ENCODE results near the gene RAB8A. TPM values are rescaled to one million over a fixed set of nuclear protein-coding genes. Genes with fewer than 3 reads are reported as not detected.
A peak's percentile ranks its signal among the peaks of the same experiment; 100 is the strongest.

The RAB8A gene
- total and polyA plus RNA-seq, 2 of the 8 experiments (the other 6 are each of a cell fraction or from before 2014, with no cell fraction given) = 65.8 to 97.0 TPM

DNA sequence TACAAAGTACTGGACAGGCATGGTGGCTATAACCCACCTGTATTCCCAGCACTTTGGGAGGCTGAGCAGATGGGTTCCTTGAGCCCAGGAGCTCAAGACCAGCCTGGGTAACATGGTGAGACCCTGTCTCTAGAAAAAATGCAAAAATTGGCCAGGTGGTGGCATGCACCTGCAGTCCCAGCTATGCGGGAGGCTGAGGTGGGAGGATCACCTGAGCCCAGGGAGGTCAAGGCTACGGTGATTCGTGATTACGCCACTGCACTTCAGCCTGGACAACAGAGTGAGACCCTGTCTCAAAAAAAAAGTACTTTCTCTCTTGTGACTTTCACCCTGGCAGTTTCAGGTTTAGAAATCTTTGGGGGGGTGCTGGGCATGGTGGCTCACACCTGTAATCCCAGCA is 11.2 kb upstream of the RAB8A start:
- no peak overlapping the region for H2BK20ac ChIP-seq (ENCODE audit: low read length)
- no peak overlapping the region for H3K18ac ChIP-seq (ENCODE audit: extremely low read depth, low read length)
- no peaks in the 10 kb centered on the region; the same call in 1 of the 2 replicates for H3K23me2 ChIP-seq (ENCODE audit: low read depth, low read length)
- DNase-seq (ENCODE audit: low read depth in 1 of 2, low spot score in 2 of 2) (no peak), FAIRE-seq (no peak)
- no peak overlapping the region for H3K4me2 ChIP-seq (ENCODE audit: insufficient read depth in 1 of 2, low read depth in 2 of 2, low read length in 2 of 2)
- H4K20me1 ChIP-seq (replicated peaks in 1 of 2; ENCODE audit: control insufficient read depth in 1 of 2, insufficient read depth in 2 of 2, low read length in 2 of 2) = peaks cover 0 to 2% of the 10 kb centered on the region in 2 experiments
- no peaks in the 10 kb centered on the region for H3K4me1 ChIP-seq (replicated peaks in 1 of 4; ENCODE audit: control insufficient read depth in 3 of 4, insufficient read depth in 4 of 4, low read length in 3 of 4)
- H3K4me3 ChIP-seq (ENCODE audit: extremely low read depth in 1 of 4, insufficient read depth in 2 of 4, low read depth in 3 of 4, low read length in 4 of 4) = no peak overlapping the region
- no peak overlapping the region for H3K23ac ChIP-seq (ENCODE audit: insufficient read length)
- no peak overlapping the region for H3K56ac ChIP-seq (replicated peaks; ENCODE audit: insufficient read length, low read depth, low read length)
- ChIA-PET POLR2A (ENCODE audit: partially characterized antibody) (interaction anchor here (1.1 to 37.0 kb wide), 3 partner anchors 9 to 34 kb away, joined by 3 to 582 read pairs (median 4); partner anchors contain the start of gene TPM4), CTCF (ENCODE audit: partially characterized antibody) (interaction anchor here (0.5 to 1.7 kb wide), 6 partner anchors 11 to 84 kb away, joined by 3 to 6 read pairs (median 4); partner anchors contain the start of gene RAB8A)
- no peak overlapping the region for H2BK12ac ChIP-seq (ENCODE audit: low read depth, low read length)
- H2AFZ ChIP-seq (ENCODE audit: low read length) = no peak overlapping the region
- peaks cover 11 to 69% (median 49%) of the 10 kb centered on the region in 4 experiments for H3K36me3 ChIP-seq (ENCODE audit: control insufficient read depth in 2 of 4, insufficient read depth in 4 of 4, low read length in 3 of 4)
- H3K79me1 ChIP-seq (ENCODE audit: low read depth, low read length) = no peaks in the 10 kb centered on the region
- H3K27me3 ChIP-seq (replicated peaks in 1 of 4; ENCODE audit: control insufficient read depth in 3 of 4, extremely low read depth in 1 of 4, insufficient read depth in 3 of 4, low read length in 3 of 4) = no peaks in the 10 kb centered on the region
- no peaks in the 10 kb centered on the region for H3K9me3 ChIP-seq (ENCODE audit: insufficient read depth in 2 of 2, low read depth in 1 of 2, low read length in 1 of 2)
- 92% methylated on average over 4 of the region's 4 CpGs; no CpG with 5 or more reads in 1 of the 2 experiments for WGBS, 2 experiments (ENCODE audit: extremely low coverage in 1 of 2, insufficient coverage in 1 of 2, insufficient read length in 1 of 2, insufficient replicate concordance in 2 of 2, low coverage in 1 of 2, low lambda C conversion rate in 2 of 2, missing lambda C conversion rate in 1 of 2)
- no peak overlapping the region for H2BK120ac ChIP-seq (replicated peaks; ENCODE audit: low read depth, low read length)
- no peak overlapping the region for H3K14ac ChIP-seq (ENCODE audit: insufficient read length)
- no peak overlapping the region for H3K9ac ChIP-seq (replicated peaks in 1 of 4; ENCODE audit: extremely low read depth in 1 of 4, low read depth in 3 of 4, low read length in 3 of 4)
- no peaks in the 10 kb centered on the region for H3K79me2 ChIP-seq (ENCODE audit: control insufficient read depth in 1 of 2, insufficient read depth in 2 of 2, low read length in 2 of 2)
- H4K91ac ChIP-seq (replicated peaks; ENCODE audit: insufficient read length, low read length) = no peak overlapping the region
- H3K4ac ChIP-seq (replicated peaks; ENCODE audit: insufficient read length, low read depth, low read length) = no peak overlapping the region
- H2BK5ac ChIP-seq (ENCODE audit: low read depth, low read length) = no peak overlapping the region
- no peak overlapping the region for H3K27ac ChIP-seq (ENCODE audit: low read depth, low read length)
- no peak overlapping the region for H2AK5ac ChIP-seq (ENCODE audit: low read depth, low read length)
- no peak overlapping the region for H4K8ac ChIP-seq (ENCODE audit: extremely low read depth, insufficient read depth, low read length)
- no peak overlapping the region for H4K5ac ChIP-seq (ENCODE audit: insufficient read length, low read depth, low read length)
- no peak overlapping the region for H2BK15ac ChIP-seq (ENCODE audit: low read length)
- TF ChIP-seq POLR2A (IDR thresholded peaks at IDR 0.05; ENCODE audit: control extremely low read depth in 1 of 2, low read depth in 2 of 2, low read length in 2 of 2) (no peak), GTF2F1 (IDR thresholded peaks at IDR 0.05; ENCODE audit: borderline replicate concordance, low read depth, low read length) (no peak), SIRT6 (IDR thresholded peaks at IDR 0.05; ENCODE audit: low read length) (no peak), CBX5 (IDR thresholded peaks at IDR 0.05; ENCODE audit: low read depth, low read length) (no peak), RBBP5 (IDR thresholded peaks at IDR 0.05; ENCODE audit: borderline replicate concordance, low read depth, low read length) (no peak), POLR2AphosphoS5 (IDR thresholded peaks at IDR 0.05; ENCODE audit: low read depth, low read length) (peak; percentile 56; the same call in 1 of the 2 replicates)

All from H1 (cell line).